Measurements from ENCODE around the gene PTH1R.

- TF ChIP-seq CTCF (IDR thresholded peaks at IDR 0.05): no peak
- no peak for TF ChIP-seq POLR2A (IDR thresholded peaks at IDR 0.05)
Observed at GRCh38 chr3:46893763-46894162, 16.2 kb downstream of the PTH1R start.

All from heart left ventricle (tissue), 13 donors.